GM12878 (cell line): ENCODE measurements around the gene ARHGAP22. TPM values are rescaled to one million over a fixed set of nuclear protein-coding genes. Genes with fewer than 3 reads are reported as not detected.

Source experiments
- ATAC-seq: fragments of 200-7000 bp; cut with Tn5 transposase; 3 replicates; pipeline ENCODE4 v1.9.1; 2020; ENCODE audit warnings: mild to moderate bottlenecking, moderate library complexity
- BruUV-seq: library from RNA; stranded (reverse); fragments of 400-500 nt; replicated peaks from 2 replicates; lab custom pipeline; 2021; lab: Mats Ljungman, UMichigan
- CTCF ChIA-PET: fragments of 300-600 bp; sonication (Branson Sonifier 250); formaldehyde crosslinking; extraction: SDS; loops from one replicate; lab custom pipeline; 2021; ENCODE audit warnings: inconsistent platforms; lab: Yijun Ruan, JAX
- POLR2A ChIA-PET: fragments of 350-600 bp; formaldehyde crosslinking; extraction: SDS; loops from one replicate; lab custom pipeline; 2021; ENCODE audit warnings: inconsistent platforms; lab: Charles Lee
- RAD21 ChIA-PET: fragments of 300-600 bp; sonication (Branson Sonifier 250); formaldehyde crosslinking; loops from one replicate; lab custom pipeline; 2023; ENCODE audit warnings: antibody characterized with exemption; ENCODE audit not compliant: unreplicated experiment; lab: Charles Lee
- SMC1A ChIA-PET: fragments of 300-600 bp; sonication (Branson Sonifier 250); formaldehyde crosslinking; loops from one replicate; lab custom pipeline; 2023; ENCODE audit not compliant: unreplicated experiment, uncharacterized antibody; lab: Charles Lee
- DNase-seq: peaks from one replicate; pipeline ENCODE4 v3.0.0-alpha.2; 2011; ENCODE audit warnings: low read depth, low spot score
- FAIRE-seq: peaks from 3 replicates; lab custom pipeline; 2011; peaks lifted over from hg19 to GRCh38; lab: Jason Lieb, UNC
- H2AFZ ChIP-seq: 2 replicates; pipeline ENCODE4 v1.6.0; 2011; ENCODE audit warnings: low read depth, low read length, control low read depth; ENCODE audit not compliant: control insufficient read depth
- H3K27ac ChIP-seq: 2 replicates; pipeline ENCODE4 v1.5.1; 2011; ENCODE audit warnings: control low read depth; ENCODE audit not compliant: control insufficient read depth, insufficient read depth
- H3K27me3 ChIP-seq, 2 experiments: replicated peaks in 1 of 2; 2 replicates each; pipeline versions ENCODE4 v1.6.0 to v1.6.1; 2011; ENCODE audit warnings: low read length in 1 of 2; ENCODE audit not compliant: control insufficient read depth in 2 of 2, insufficient read depth in 2 of 2
- H3K36me3 ChIP-seq, 2 experiments: 2 replicates each; pipeline ENCODE4 v1.5.1; 2011; ENCODE audit warnings: low read length in 1 of 2; ENCODE audit not compliant: control insufficient read depth in 2 of 2, insufficient read depth in 2 of 2
- H3K4me1 ChIP-seq: 2 replicates; pipeline ENCODE4 v1.6.1; 2011; ENCODE audit warnings: mild to moderate bottlenecking, low read length, moderate library complexity, mixed read lengths; ENCODE audit not compliant: control insufficient read depth, insufficient read depth
- H3K4me2 ChIP-seq: 2 replicates; pipeline ENCODE4 v1.6.0; 2011; ENCODE audit warnings: control low read depth; ENCODE audit not compliant: control insufficient read depth, insufficient read depth
- H3K4me3 ChIP-seq: fragments of 200-600 bp; sonication (generic); 2 replicates; pipeline ENCODE4 v1.5.1; 2016
- H3K79me2 ChIP-seq: 2 replicates; pipeline ENCODE4 v1.6.0; 2011; ENCODE audit warnings: low read length; ENCODE audit not compliant: control insufficient read depth, insufficient read depth
- H3K9ac ChIP-seq: 2 replicates; pipeline ENCODE4 v1.8.0; 2011; ENCODE audit warnings: low read length, control low read depth, mixed read lengths; ENCODE audit not compliant: control insufficient read depth, insufficient read depth
- H3K9me3 ChIP-seq: replicated peaks from 3 replicates; pipeline ENCODE4 v1.5.1; 2011; ENCODE audit warnings: mild to moderate bottlenecking, low read length; ENCODE audit not compliant: control insufficient read depth, insufficient read depth
- H4K20me1 ChIP-seq: 2 replicates; pipeline ENCODE4 v1.6.0; 2011; ENCODE audit not compliant: control insufficient read depth, insufficient read depth
- CHD1 ChIP-seq: IDR thresholded peaks from 2 replicates; pipeline ENCODE4 v1.6.1; 2012; ENCODE audit warnings: low read depth, low read length, improper control_type of control experiment
- GATAD2B ChIP-seq: fragments of 450-650 bp; conservative IDR thresholded peaks from 2 replicates; pipeline ENCODE4 v1.6.1; 2017; ENCODE audit warnings: low read depth, mild to moderate bottlenecking, moderate library complexity
- HDAC2 ChIP-seq: fragments of 200-600 bp; sonication (generic); IDR thresholded peaks from 2 replicates; pipeline ENCODE4 v1.6.1; 2017
- JUNB ChIP-seq: IDR thresholded peaks from 2 replicates; pipeline ENCODE4 v1.6.1; 2016; ENCODE audit warnings: antibody characterized with exemption, mild to moderate bottlenecking
- PBX3 ChIP-seq: IDR thresholded peaks from 2 replicates; pipeline ENCODE4 v1.6.1; 2011; ENCODE audit warnings: mild to moderate bottlenecking, low read depth, low read length, moderate library complexity; ENCODE audit not compliant: insufficient replicate concordance
- POLR2AphosphoS2 ChIP-seq: IDR thresholded peaks from 2 replicates; pipeline ENCODE4 v1.6.1; 2011; ENCODE audit warnings: low read depth, mild to moderate bottlenecking, low read length, improper control_type of control experiment, moderate library complexity
- POLR2AphosphoS5 ChIP-seq: IDR thresholded peaks from 2 replicates; pipeline ENCODE4 v1.6.1; 2011; ENCODE audit warnings: mild to moderate bottlenecking, low read length, inconsistent platforms
- SIN3A ChIP-seq: IDR thresholded peaks from 2 replicates; pipeline ENCODE4 v1.6.1; 2012; ENCODE audit warnings: low read depth, low read length, improper control_type of control experiment
- SP1 ChIP-seq: IDR thresholded peaks from one replicate; pipeline ENCODE4 v1.6.1; 2011; ENCODE audit warnings: low read depth, low read length
- TAF1 ChIP-seq: IDR thresholded peaks from 2 replicates; pipeline ENCODE4 v1.6.1; 2011; ENCODE audit warnings: mild to moderate bottlenecking, low read depth, low read length, borderline replicate concordance
- WGBS: methylation state at CpG from one replicate; pipeline ENCODE4 v1.1.6; 2016; ENCODE audit warnings: low lambda C conversion rate; ENCODE audit not compliant: insufficient replicate concordance, insufficient coverage; ENCODE audit errors: missing lambda C conversion rate; 5-methylcytosine and 5-hydroxymethylcytosine counted together
- in situ Hi-C: fragments of 300-500 bp; cut with MboI; formaldehyde crosslinking; loops from 9 replicates; pipeline ENCODE4 v1.14.3; 2018; ENCODE audit warnings: mixed read lengths
- intact Hi-C: fragments of 100-400 bp; cut with micrococcal nuclease; formaldehyde crosslinking; loops from one replicate; pipeline ENCODE4 v1.14.2; 2022; ENCODE audit not compliant: unreplicated experiment
- polyA plus RNA-seq, 11 experiments: library from polyadenylated mRNA; depleted of rRNA in 4 of 11; unstranded in 6 of 11; stranded (reverse) in 5 of 11; fragments of >200 nt; fragmentation: Nextera tagmentation in 4 of 11; fragmentation: Illumina TruSeq in 1 of 11; extraction: Ambion mirVana in 4 of 11; extraction: Trizol in 1 of 11; gene quantifications; 1 replicate in 1 of 11; 2 replicates in 10 of 11; pipeline versions ENCODE4 v1.2.1 to v1.2.3, GENCODE V29; 2011 to 2016; ENCODE audit warnings: inconsistent platforms in 2 of 11, missing spikeins in 2 of 11, low read depth in 1 of 11
- total RNA-seq, 4 experiments: library from RNA; depleted of rRNA in 3 of 4; stranded (reverse); fragments of >200 nt in 3 of 4; fragmentation: Illumina TruSeq in 1 of 4; extraction: Trizol in 1 of 4; gene quantifications; 2 replicates each; pipeline versions ENCODE4 v1.2.1 to v1.2.3, GENCODE V29; 2013 to 2021
- TF ChIP-seq, protein P1 (sequence below), 3 experiments: IDR thresholded peaks in 2 of 3; conservative IDR thresholded peaks in 1 of 3; 2 replicates each; pipeline ENCODE4 v1.5.1; 2011; ENCODE audit warnings: low read depth in 3 of 3, low read length in 3 of 3, mild to moderate bottlenecking in 3 of 3, control low read depth in 2 of 3, moderate library complexity in 2 of 3, inconsistent platforms in 1 of 3, mixed read lengths in 1 of 3; ENCODE audit not compliant: control insufficient read depth in 2 of 3, insufficient read depth in 1 of 3; ENCODE audit errors: extremely low read depth in 1 of 3

ARHGAP22 gene
- total and polyA plus RNA-seq, 10 of the 15 experiments (the other 5 are each of a cell fraction or from before 2014, with no cell fraction given), result 0.07 to 0.61 (median 0.18) TPM; not detected in 5

GRCh38 chr10:48453451-48454301, 151.2 kb downstream of the ARHGAP22 start:
- ChIA-PET POLR2A (no interaction called here), RAD21 (no interaction called here), SMC1A (no interaction called here), CTCF (no interaction called here)
- no peaks in the 10 kb centered on the region for H4K20me1 ChIP-seq
- H3K27ac ChIP-seq, result no peak overlapping the region
- in situ Hi-C loops (no loop called here), intact Hi-C loops (no loop called here)
- no peak overlapping the region for H3K9ac ChIP-seq
- FAIRE-seq (no peak), ATAC-seq (no peak), DNase-seq (no peak)
- H2AFZ ChIP-seq, result no peak overlapping the region
- no peaks in the 10 kb centered on the region for H3K9me3 ChIP-seq
- no peak overlapping the region for H3K4me3 ChIP-seq
- no peaks in the 10 kb centered on the region for H3K79me2 ChIP-seq
- TF ChIP-seq, protein P1, sequence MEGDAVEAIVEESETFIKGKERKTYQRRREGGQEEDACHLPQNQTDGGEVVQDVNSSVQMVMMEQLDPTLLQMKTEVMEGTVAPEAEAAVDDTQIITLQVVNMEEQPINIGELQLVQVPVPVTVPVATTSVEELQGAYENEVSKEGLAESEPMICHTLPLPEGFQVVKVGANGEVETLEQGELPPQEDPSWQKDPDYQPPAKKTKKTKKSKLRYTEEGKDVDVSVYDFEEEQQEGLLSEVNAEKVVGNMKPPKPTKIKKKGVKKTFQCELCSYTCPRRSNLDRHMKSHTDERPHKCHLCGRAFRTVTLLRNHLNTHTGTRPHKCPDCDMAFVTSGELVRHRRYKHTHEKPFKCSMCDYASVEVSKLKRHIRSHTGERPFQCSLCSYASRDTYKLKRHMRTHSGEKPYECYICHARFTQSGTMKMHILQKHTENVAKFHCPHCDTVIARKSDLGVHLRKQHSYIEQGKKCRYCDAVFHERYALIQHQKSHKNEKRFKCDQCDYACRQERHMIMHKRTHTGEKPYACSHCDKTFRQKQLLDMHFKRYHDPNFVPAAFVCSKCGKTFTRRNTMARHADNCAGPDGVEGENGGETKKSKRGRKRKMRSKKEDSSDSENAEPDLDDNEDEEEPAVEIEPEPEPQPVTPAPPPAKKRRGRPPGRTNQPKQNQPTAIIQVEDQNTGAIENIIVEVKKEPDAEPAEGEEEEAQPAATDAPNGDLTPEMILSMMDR (IDR thresholded peaks at IDR 0.05 in 2 of 3, conservative IDR thresholded peaks at IDR 0.05 in 1 of 3; ENCODE audit: control insufficient read depth in 2 of 3, extremely low read depth in 1 of 3, insufficient read depth in 1 of 3, low read depth in 3 of 3, low read length in 3 of 3), result no peak
- TF ChIP-seq SP1, result no peak
- TF ChIP-seq HDAC2, result no peak
- TF ChIP-seq TAF1, result no peak
- TF ChIP-seq SIN3A, result no peak
- no peak for TF ChIP-seq POLR2AphosphoS2
- TF ChIP-seq PBX3, result no peak
- TF ChIP-seq GATAD2B, result no peak
- no peak for TF ChIP-seq POLR2AphosphoS5
- TF ChIP-seq CHD1, result no peak
- no peak for TF ChIP-seq JUNB
- no peaks in the 10 kb centered on the region; a peak in 1 of 4 replicates for H3K27me3 ChIP-seq
- no peaks in the 10 kb centered on the region for H3K36me3 ChIP-seq
- no TSS peak for BruUV-seq
- H3K4me2 ChIP-seq, result no peak overlapping the region
- no peaks in the 10 kb centered on the region for H3K4me1 ChIP-seq
- 25% methylated on average over 19 of the region's 19 CpGs for WGBS
